Tibial nerve (tissue), 4 donors: Measurements from ENCODE around the gene CLPX. TPM values are rescaled to one million over a fixed set of nuclear protein-coding genes. Genes with fewer than 3 reads are reported as not detected.

Experiments used
- DNase-seq, 2 donors: peaks; one replicate each; pipeline ENCODE4 v3.0.0-alpha.2; 2019; ENCODE audit warnings: low spot score in 2 of 2
- H3K27ac ChIP-seq, 4 donors: fragments of 200-600 bp; sonication (generic) in 3 of 4; one replicate each; pipeline ENCODE4 v1.5.1; 2017 to 2019; ENCODE audit warnings: mild to moderate bottlenecking in 1 of 4
- H3K27me3 ChIP-seq, 2 donors: fragments of 200-600 bp; sonication (generic) in 1 of 2; one replicate each; pipeline versions ENCODE4 v1.5.1 to v1.6.0; 2017 to 2019
- H3K36me3 ChIP-seq, 3 donors: fragments of 200-600 bp; sonication (generic); one replicate each; pipeline ENCODE4 v1.5.1; 2018 to 2019
- H3K4me1 ChIP-seq, 4 donors: fragments of 200-600 bp; sonication (generic) in 3 of 4; one replicate each; pipeline ENCODE4 v1.5.1; 2017 to 2019
- H3K4me3 ChIP-seq, 4 donors: fragments of 200-600 bp; sonication (generic) in 3 of 4; one replicate each; pipeline ENCODE4 v1.5.1; 2017 to 2019; ENCODE audit warnings: mild to moderate bottlenecking in 1 of 4, moderate library complexity in 1 of 4
- H3K9me3 ChIP-seq, 4 donors: fragments of 200-600 bp; sonication (generic) in 3 of 4; one replicate each; pipeline ENCODE4 v1.5.1; 2017 to 2019
- EP300 ChIP-seq, 2 donors: sonication (generic); formaldehyde crosslinking; IDR thresholded peaks; one replicate each; pipeline ENCODE4 v1.6.1; 2017; ENCODE audit warnings: antibody characterized with exemption in 2 of 2, mild to moderate bottlenecking in 1 of 2
- POLR2A ChIP-seq, 2 donors: fragments of 450-650 bp; IDR thresholded peaks; one replicate each; pipeline ENCODE4 v1.6.1; 2017; ENCODE audit warnings: antibody characterized with exemption in 2 of 2, mild to moderate bottlenecking in 2 of 2, moderate library complexity in 2 of 2
- WGBS, 2 donors: methylation state at CpG; one replicate each; pipeline ENCODE4 v1.1.5; 2018; 5-methylcytosine and 5-hydroxymethylcytosine counted together
- total RNA-seq, 4 donors: library from RNA; depleted of rRNA; stranded (reverse); fragments of >200 nt; gene quantifications; one replicate each; pipeline ENCODE4 v1.1.0, GENCODE V29; 2016
- TF ChIP-seq, protein P1 (sequence below), 5 experiments: fragments of 200-600 bp in 3 of 5; fragments of 450-650 bp in 2 of 5; sonication (generic) in 3 of 5; IDR thresholded peaks; one replicate each; pipeline ENCODE4 v1.5.1; 2016 to 2019; ENCODE audit warnings: antibody characterized with exemption in 5 of 5, mild to moderate bottlenecking in 3 of 5, moderate library complexity in 2 of 5

CLPX gene
- total RNA-seq, 4 donors from 2014 or later, result 29.5 to 96.7 (median 69.7) TPM

DNA sequence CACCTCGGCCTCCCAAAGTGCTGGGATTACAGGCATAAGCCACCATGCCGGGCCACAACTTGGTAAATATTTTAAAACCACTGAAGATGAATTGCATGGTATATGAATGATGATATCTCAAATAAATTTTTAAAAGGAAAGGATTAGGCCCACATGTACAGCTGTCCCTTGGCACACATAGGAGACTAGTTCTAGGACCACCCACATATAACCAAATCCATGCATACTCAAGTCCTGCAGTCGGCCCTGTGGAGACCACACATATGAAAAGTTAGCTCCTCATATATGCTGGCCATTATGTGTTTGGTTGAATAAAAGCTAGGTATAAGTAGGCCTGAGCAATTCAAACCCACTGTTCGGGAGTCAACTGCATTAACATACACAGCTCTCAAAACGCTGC lies 10.6 kb downstream of the CLPX start:
- Histone ChIP-seq H3K9me3 (no peaks in the 10 kb centered on the region), H3K4me3 (no peak overlapping the region), H3K36me3 (peaks cover 3 to 91% (median 17%) of the 10 kb centered on the region in 3 donors), H3K27ac (no peak overlapping the region), H3K4me1 (peaks cover 0 to 13% (median 3%) of the 10 kb centered on the region in 4 donors), H3K27me3 (no peaks in the 10 kb centered on the region)
- 76 to 82% methylated on average over 5 of the region's 5 CpGs for WGBS, 2 donors
- TF ChIP-seq EP300 (IDR thresholded peaks at IDR 0.05), result no peak
- no peak for TF ChIP-seq POLR2A (IDR thresholded peaks at IDR 0.05)
- TF ChIP-seq, protein P1, sequence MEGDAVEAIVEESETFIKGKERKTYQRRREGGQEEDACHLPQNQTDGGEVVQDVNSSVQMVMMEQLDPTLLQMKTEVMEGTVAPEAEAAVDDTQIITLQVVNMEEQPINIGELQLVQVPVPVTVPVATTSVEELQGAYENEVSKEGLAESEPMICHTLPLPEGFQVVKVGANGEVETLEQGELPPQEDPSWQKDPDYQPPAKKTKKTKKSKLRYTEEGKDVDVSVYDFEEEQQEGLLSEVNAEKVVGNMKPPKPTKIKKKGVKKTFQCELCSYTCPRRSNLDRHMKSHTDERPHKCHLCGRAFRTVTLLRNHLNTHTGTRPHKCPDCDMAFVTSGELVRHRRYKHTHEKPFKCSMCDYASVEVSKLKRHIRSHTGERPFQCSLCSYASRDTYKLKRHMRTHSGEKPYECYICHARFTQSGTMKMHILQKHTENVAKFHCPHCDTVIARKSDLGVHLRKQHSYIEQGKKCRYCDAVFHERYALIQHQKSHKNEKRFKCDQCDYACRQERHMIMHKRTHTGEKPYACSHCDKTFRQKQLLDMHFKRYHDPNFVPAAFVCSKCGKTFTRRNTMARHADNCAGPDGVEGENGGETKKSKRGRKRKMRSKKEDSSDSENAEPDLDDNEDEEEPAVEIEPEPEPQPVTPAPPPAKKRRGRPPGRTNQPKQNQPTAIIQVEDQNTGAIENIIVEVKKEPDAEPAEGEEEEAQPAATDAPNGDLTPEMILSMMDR (IDR thresholded peaks at IDR 0.05), result no peak
- no peak for DNase-seq

DNA sequence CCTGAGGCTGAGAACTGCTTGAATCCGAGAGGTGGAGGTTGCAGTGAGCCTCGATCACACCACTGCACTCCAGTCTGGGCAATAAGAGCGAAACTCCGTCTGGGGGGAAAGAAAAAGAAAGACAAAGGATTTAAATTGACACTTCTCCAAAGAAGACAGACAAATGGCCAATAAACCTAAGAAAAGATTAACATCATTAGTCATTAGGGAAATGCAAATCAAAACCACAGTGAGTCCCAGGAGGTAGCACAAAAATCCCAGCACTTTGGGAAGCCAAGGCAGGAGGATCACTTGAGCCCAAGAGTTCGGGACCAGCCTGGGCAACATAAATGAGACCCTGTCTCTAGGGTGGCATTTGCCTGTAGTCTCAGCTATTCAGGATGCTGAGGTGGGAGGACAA lies 12.6 kb downstream of the CLPX start:
- DNase-seq, result no peak
- 75 to 85% methylated on average over 5 of the region's 5 CpGs for whole genome bisulfite sequencing, 2 donors
- peaks cover 3 to 89% (median 13%) of the 10 kb centered on the region in 3 donors for H3K36me3 ChIP-seq
- TF ChIP-seq EP300 (IDR thresholded peaks at IDR 0.05) (no peak), POLR2A (IDR thresholded peaks at IDR 0.05) (no peak)
- TF ChIP-seq, protein P1 (IDR thresholded peaks at IDR 0.05), result no peak
- no peak overlapping the region for H3K27ac ChIP-seq
- H3K4me1 ChIP-seq, result no peaks in the 10 kb centered on the region
- no peak overlapping the region for H3K4me3 ChIP-seq
- H3K9me3 ChIP-seq, result no peaks in the 10 kb centered on the region
- no peaks in the 10 kb centered on the region for H3K27me3 ChIP-seq

DNA sequence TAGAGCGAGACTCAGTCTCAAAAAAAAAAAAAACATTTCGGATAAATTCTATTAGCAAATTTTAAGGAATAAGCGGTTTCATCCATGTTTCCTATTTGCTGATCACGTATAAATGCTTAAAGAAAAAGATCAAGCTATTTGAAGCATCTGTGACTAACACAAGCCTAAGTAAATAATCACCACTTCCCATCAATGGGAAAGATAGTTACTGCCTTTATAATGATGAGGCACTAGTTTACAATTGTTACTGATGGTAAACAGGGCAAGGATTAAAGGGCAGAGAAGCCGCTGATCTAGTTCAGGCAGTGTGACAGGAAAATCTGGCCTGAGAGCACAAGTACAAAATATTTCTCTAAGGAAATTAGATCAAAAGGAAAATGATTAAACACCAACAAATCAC lies 13.7 kb downstream of the CLPX start:
- TF ChIP-seq POLR2A (IDR thresholded peaks at IDR 0.05) (no peak), EP300 (IDR thresholded peaks at IDR 0.05) (no peak)
- TF ChIP-seq, protein P1 (IDR thresholded peaks at IDR 0.05), result no peak
- Histone ChIP-seq H3K9me3 (no peaks in the 10 kb centered on the region), H3K36me3 (peaks cover 3 to 85% (median 13%) of the 10 kb centered on the region in 3 donors), H3K4me1 (peaks cover 0 to 6% (median 0%) of the 10 kb centered on the region in 4 donors), H3K27ac (no peak overlapping the region), H3K27me3 (no peaks in the 10 kb centered on the region), H3K4me3 (no peak overlapping the region)
- WGBS, 2 donors, result 92 to 94% methylated on average over 5 of the region's 5 CpGs
- no peak for DNase-seq

DNA sequence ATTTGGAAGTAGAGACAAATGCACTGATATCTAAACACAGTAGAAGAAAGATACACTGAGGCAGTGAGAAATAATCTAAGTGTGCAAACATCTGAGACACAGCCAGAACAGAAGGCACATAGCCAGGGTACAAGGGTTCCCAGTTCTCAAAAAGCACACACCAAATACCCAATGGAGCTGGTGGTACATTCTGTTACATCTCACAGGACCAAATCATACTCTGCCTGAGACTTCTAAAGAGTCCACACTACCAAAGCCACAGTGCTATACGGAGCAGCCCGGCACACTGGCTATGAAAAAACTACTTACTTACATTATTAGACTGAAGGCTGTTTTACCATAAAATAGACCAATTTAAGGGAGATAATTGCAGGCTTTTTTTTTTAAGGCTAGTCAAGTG lies 19.3 kb downstream of the CLPX start:
- TF ChIP-seq POLR2A (IDR thresholded peaks at IDR 0.05), result no peak
- TF ChIP-seq, protein P1 (IDR thresholded peaks at IDR 0.05), result no peak
- no peak for TF ChIP-seq EP300 (IDR thresholded peaks at IDR 0.05)
- Histone ChIP-seq H3K36me3 (peaks cover 3 to 58% (median 13%) of the 10 kb centered on the region in 3 donors), H3K4me1 (peaks cover 0 to 42% (median 2%) of the 10 kb centered on the region in 4 donors), H3K4me3 (no peak overlapping the region), H3K27ac (no peak overlapping the region), H3K9me3 (no peaks in the 10 kb centered on the region), H3K27me3 (no peaks in the 10 kb centered on the region)
- no peak for DNase-seq
- 93 to 94% methylated on average over 2 of the region's 2 CpGs for WGBS, 2 donors

DNA sequence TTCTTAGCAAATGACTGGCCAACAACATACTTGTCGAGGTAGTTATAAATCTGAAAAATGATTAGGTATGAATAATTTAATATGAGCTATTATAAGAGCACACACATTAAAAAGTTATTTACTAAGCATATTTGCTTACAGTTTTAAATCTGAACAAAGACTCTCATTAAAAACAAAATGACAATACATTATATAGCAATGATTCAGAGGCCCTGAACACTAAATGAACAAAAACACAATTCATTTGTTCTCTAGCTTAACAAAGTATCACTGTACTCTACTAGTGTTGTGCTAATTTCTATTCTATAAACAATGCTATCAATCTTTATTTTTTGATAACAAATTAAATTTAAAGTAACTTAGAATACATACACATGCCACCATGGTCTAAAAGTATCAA lies 21.0 kb downstream of the CLPX start:
- no peak for DNase-seq
- TF ChIP-seq, protein P1 (IDR thresholded peaks at IDR 0.05), result no peak
- TF ChIP-seq POLR2A (IDR thresholded peaks at IDR 0.05) (no peak), EP300 (IDR thresholded peaks at IDR 0.05) (no peak)
- WGBS, 2 donors, result 49 to 59% methylated on average over 1 of the region's 1 CpG
- Histone ChIP-seq H3K4me3 (no peak overlapping the region), H3K4me1 (peaks cover 0 to 42% (median 2%) of the 10 kb centered on the region in 4 donors), H3K27ac (peak overlapping the region in 3 of 4 donors; percentile 32 to 62 (median 36)), H3K36me3 (peaks cover 0 to 41% (median 4%) of the 10 kb centered on the region in 3 donors), H3K9me3 (no peaks in the 10 kb centered on the region), H3K27me3 (no peaks in the 10 kb centered on the region)
